Loucy (cell line): ENCODE measurements around the gene OR52A1.

Experiments used
- H2AFZ ChIP-seq: fragments of 200-600 bp; sonication (generic); 2 replicates; pipeline ENCODE4 v1.6.0; 2016; ENCODE audit warnings: antibody characterized with exemption, mild to moderate bottlenecking, low read length, moderate library complexity
- H3F3A ChIP-seq: fragments of 200-600 bp; 2 replicates; pipeline ENCODE4 v1.6.0; 2016; ENCODE audit warnings: antibody characterized with exemption, low read depth, mild to moderate bottlenecking
- H3K27me3 ChIP-seq: fragments of 200-600 bp; sonication (generic); 2 replicates; pipeline ENCODE4 v1.6.1; 2014; ENCODE audit warnings: low read length, mild to moderate bottlenecking; ENCODE audit not compliant: insufficient read depth, poor library complexity, severe bottlenecking
- H3K36me3 ChIP-seq: fragments of 200-600 bp; sonication (generic); 2 replicates; pipeline ENCODE4 v1.6.1; 2016; ENCODE audit warnings: low read length; ENCODE audit not compliant: insufficient read depth
- H3K4me1 ChIP-seq: fragments of 200-600 bp; sonication (generic); 2 replicates; pipeline ENCODE4 v1.5.1; 2014; ENCODE audit warnings: low read length, mild to moderate bottlenecking; ENCODE audit not compliant: insufficient read depth, poor library complexity, severe bottlenecking
- H3K4me2 ChIP-seq: fragments of 200-600 bp; sonication (generic); 2 replicates; pipeline ENCODE4 v1.6.0; 2014; ENCODE audit warnings: antibody characterized with exemption, low read length, low read depth, mild to moderate bottlenecking; ENCODE audit not compliant: poor library complexity, severe bottlenecking
- H3K4me3 ChIP-seq: fragments of 200-600 bp; sonication (generic); 2 replicates; pipeline ENCODE4 v1.5.1; 2014; ENCODE audit warnings: low read length, mild to moderate bottlenecking, mixed read lengths; ENCODE audit not compliant: poor library complexity, severe bottlenecking
- H3K79me2 ChIP-seq: fragments of 200-600 bp; sonication (generic); 2 replicates; pipeline ENCODE4 v1.6.1; 2014; ENCODE audit warnings: low read length; ENCODE audit not compliant: insufficient read depth
- H3K9ac ChIP-seq: fragments of 200-600 bp; sonication (generic); 2 replicates; pipeline ENCODE4 v1.6.0; 2014; ENCODE audit warnings: mild to moderate bottlenecking, low read depth, low read length, moderate library complexity; ENCODE audit not compliant: poor library complexity, severe bottlenecking
- H3K9me2 ChIP-seq: fragments of 200-600 bp; sonication (generic); replicated peaks from 2 replicates; pipeline ENCODE4 v1.6.1; 2016; ENCODE audit warnings: low read depth, low read length, mixed read lengths
- H3K9me3 ChIP-seq: fragments of 200-600 bp; sonication (generic); 2 replicates; pipeline ENCODE4 v1.6.1; 2014; ENCODE audit warnings: mild to moderate bottlenecking, antibody characterized with exemption, low read length, low read depth; ENCODE audit not compliant: insufficient read depth
- H4K20me1 ChIP-seq: fragments of 200-600 bp; sonication (generic); 2 replicates; pipeline ENCODE4 v1.6.0; 2014; ENCODE audit warnings: antibody characterized with exemption, low read length, mild to moderate bottlenecking; ENCODE audit not compliant: insufficient read depth, poor library complexity, severe bottlenecking
- CTCF ChIP-seq: fragments of 200-600 bp; sonication (generic); conservative IDR thresholded peaks from 2 replicates; pipeline ENCODE4 v1.5.1; 2014; ENCODE audit warnings: mild to moderate bottlenecking, antibody characterized with exemption, low read length
- EZH2phosphoT487 ChIP-seq: fragments of 200-600 bp; IDR thresholded peaks from 2 replicates; pipeline ENCODE4 v1.6.1; 2018; ENCODE audit warnings: antibody characterized with exemption, mild to moderate bottlenecking, moderate library complexity, borderline replicate concordance

Gene OR52A1

GRCh38 chr11:5198285-5198684, 43.7 kb upstream of the OR52A1 start:
- Histone ChIP-seq H3K27me3 (no peaks in the 10 kb centered on the region), H3K9me2 (no peaks in the 10 kb centered on the region), H3K9me3 (no peaks in the 10 kb centered on the region), H2AFZ (no peak overlapping the region), H4K20me1 (no peaks in the 10 kb centered on the region), H3K4me3 (no peak overlapping the region), H3K9ac (no peak overlapping the region), H3K79me2 (no peaks in the 10 kb centered on the region), H3K4me1 (no peaks in the 10 kb centered on the region), H3F3A (no peaks in the 10 kb centered on the region), H3K4me2 (no peak overlapping the region), H3K36me3 (no peaks in the 10 kb centered on the region)
- no peak for TF ChIP-seq CTCF
- TF ChIP-seq EZH2phosphoT487: no peak

- H3K4me2 ChIP-seq: no peak overlapping the region
- no peak for TF ChIP-seq EZH2phosphoT487
- TF ChIP-seq CTCF: no peak
- H2AFZ ChIP-seq: no peak overlapping the region
- H3K4me3 ChIP-seq: no peak overlapping the region
- no peak overlapping the region for H3K9ac ChIP-seq
- no peaks in the 10 kb centered on the region for H3K9me2 ChIP-seq
- no peaks in the 10 kb centered on the region for H3K36me3 ChIP-seq
- no peaks in the 10 kb centered on the region for H3K4me1 ChIP-seq
- no peaks in the 10 kb centered on the region for H3F3A ChIP-seq
- no peaks in the 10 kb centered on the region for H3K27me3 ChIP-seq
- no peaks in the 10 kb centered on the region for H3K9me3 ChIP-seq
- H4K20me1 ChIP-seq: no peaks in the 10 kb centered on the region
- H3K79me2 ChIP-seq: no peaks in the 10 kb centered on the region
These were observed 43.0 kb upstream of the OR52A1 start for GRCh38 chr11:5197536-5197935.

GRCh38 chr11:5196731-5197130, 42.2 kb upstream of the OR52A1 start:
- no peaks in the 10 kb centered on the region for H3F3A ChIP-seq
- no peaks in the 10 kb centered on the region for H3K4me1 ChIP-seq
- no peaks in the 10 kb centered on the region for H3K36me3 ChIP-seq
- no peaks in the 10 kb centered on the region for H3K9me3 ChIP-seq
- H4K20me1 ChIP-seq: no peaks in the 10 kb centered on the region
- H3K4me2 ChIP-seq: no peak overlapping the region
- TF ChIP-seq EZH2phosphoT487: no peak
- TF ChIP-seq CTCF: no peak
- H2AFZ ChIP-seq: no peak overlapping the region
- no peaks in the 10 kb centered on the region for H3K9me2 ChIP-seq
- H3K79me2 ChIP-seq: no peaks in the 10 kb centered on the region
- H3K27me3 ChIP-seq: no peaks in the 10 kb centered on the region
- no peak overlapping the region for H3K4me3 ChIP-seq
- H3K9ac ChIP-seq: no peak overlapping the region
